Endothelial cell of umbilical vein (primary cell): ENCODE measurements around the gene SOSTDC1. TPM values are rescaled to one million over a fixed set of nuclear protein-coding genes. Genes with fewer than 3 reads are reported as not detected.
A peak's percentile ranks its signal among the peaks of the same experiment; 100 is the strongest.

ENCODE experiments used
- BruUV-seq: library from RNA; stranded (reverse); fragments of 400-500 nt; replicated peaks from 2 replicates; lab custom pipeline; 2021; lab: Mats Ljungman, UMichigan
- CTCF ChIA-PET: fragments of 300-600, 350-600 bp; sonication (Branson Sonifier 250); formaldehyde crosslinking; loops from one replicate; lab custom pipeline; 2021; ENCODE audit warnings: antibody characterized with exemption, inconsistent platforms; lab: Charles Lee
- POLR2A ChIA-PET: fragments of 300-600, 350-600 bp; sonication (Branson Sonifier 250); formaldehyde crosslinking; loops from one replicate; lab custom pipeline; 2021; ENCODE audit warnings: antibody characterized with exemption, inconsistent platforms; lab: Charles Lee
- DNase-seq: peaks from one replicate; pipeline ENCODE4 v3.0.0-alpha.2; 2011; ENCODE audit warnings: low read depth, low spot score
- FAIRE-seq: peaks from 2 replicates; lab custom pipeline; 2011; peaks lifted over from hg19 to GRCh38; lab: Jason Lieb, UNC
- H2AFZ ChIP-seq: 2 replicates; pipeline ENCODE4 v1.6.0; 2012; ENCODE audit warnings: low read depth, low read length, control low read depth, inconsistent platforms
- H3K27ac ChIP-seq: 2 replicates; pipeline ENCODE4 v1.5.1; 2011; ENCODE audit warnings: low read depth, mild to moderate bottlenecking, control low read depth, low read length, moderate library complexity; ENCODE audit not compliant: insufficient read depth
- H3K27me3 ChIP-seq, 2 experiments: 2 replicates each; pipeline versions ENCODE4 v1.6.0 to v1.6.1; 2011; ENCODE audit warnings: low read length in 2 of 2, mixed read lengths in 1 of 2; ENCODE audit not compliant: control insufficient read depth in 2 of 2, insufficient read depth in 2 of 2
- H3K36me3 ChIP-seq, 2 experiments: 2 replicates in 1 of 2; 3 replicates in 1 of 2; pipeline ENCODE4 v1.5.1; 2011; ENCODE audit warnings: low read length in 2 of 2, mild to moderate bottlenecking in 1 of 2, moderate library complexity in 1 of 2; ENCODE audit not compliant: control insufficient read depth in 2 of 2, insufficient read depth in 2 of 2; ENCODE audit errors: extremely low read depth in 1 of 2
- H3K4me1 ChIP-seq: 3 replicates; pipeline ENCODE4 v1.5.1; 2011; ENCODE audit warnings: mild to moderate bottlenecking, low read length; ENCODE audit not compliant: control insufficient read depth, insufficient read depth; ENCODE audit errors: extremely low read depth
- H3K4me2 ChIP-seq: 2 replicates; pipeline ENCODE4 v1.6.1; 2011; ENCODE audit warnings: low read length, control low read depth, mixed read lengths; ENCODE audit not compliant: insufficient read depth
- H3K4me3 ChIP-seq, 3 experiments: fragments of 200-600 bp in 1 of 3; sonication (generic), shearing (Covaris generic) in 1 of 3; replicated peaks in 1 of 3; 2 replicates each; pipeline ENCODE4 v1.5.1; 2011 to 2016; ENCODE audit warnings: control low read depth in 3 of 3, low read length in 3 of 3, mild to moderate bottlenecking in 2 of 3, inconsistent platforms in 1 of 3, low read depth in 1 of 3, moderate library complexity in 1 of 3; ENCODE audit not compliant: insufficient read depth in 1 of 3
- H3K79me2 ChIP-seq: 2 replicates; pipeline ENCODE4 v1.6.0; 2012; ENCODE audit warnings: low read length, inconsistent platforms; ENCODE audit not compliant: control insufficient read depth, insufficient read depth
- H3K9ac ChIP-seq: replicated peaks from 2 replicates; pipeline ENCODE3; 2011; ENCODE audit warnings: low read length, control low read depth; ENCODE audit not compliant: insufficient read depth; ENCODE audit errors: extremely low read depth
- H3K9me1 ChIP-seq: replicated peaks from 3 replicates; pipeline ENCODE4 v1.6.0; 2011; ENCODE audit warnings: mild to moderate bottlenecking, low read length; ENCODE audit not compliant: control insufficient read depth, insufficient read depth; ENCODE audit errors: extremely low read depth
- H3K9me3 ChIP-seq: replicated peaks from 2 replicates; pipeline ENCODE4 v1.5.1; 2012; ENCODE audit warnings: low read length, inconsistent platforms; ENCODE audit not compliant: control insufficient read depth, insufficient read depth
- H4K20me1 ChIP-seq: replicated peaks from 2 replicates; pipeline ENCODE3; 2011; ENCODE audit warnings: mild to moderate bottlenecking, low read length; ENCODE audit not compliant: control insufficient read depth, insufficient read depth; ENCODE audit errors: extremely low read depth
- CTCF ChIP-seq, 2 donors: IDR thresholded peaks; 1 replicate in 1 of 2; 2 replicates in 1 of 2; pipeline ENCODE4 v1.5.1; 2011; ENCODE audit warnings: low read length in 2 of 2, mild to moderate bottlenecking in 2 of 2, moderate library complexity in 2 of 2, control low read depth in 1 of 2, inconsistent platforms in 1 of 2, low read depth in 1 of 2; ENCODE audit not compliant: insufficient read depth in 1 of 2; ENCODE audit errors: extremely low read depth in 1 of 2
- FOS ChIP-seq: IDR thresholded peaks from 2 replicates; pipeline ENCODE4 v1.6.1; 2011; ENCODE audit warnings: mild to moderate bottlenecking, low read length, moderate library complexity, borderline replicate concordance; ENCODE audit not compliant: insufficient read depth
- GATA2 ChIP-seq: IDR thresholded peaks from 2 replicates; pipeline ENCODE4 v1.7.0; 2011; ENCODE audit warnings: low read depth, mild to moderate bottlenecking, moderate library complexity, mixed read lengths, low read length; ENCODE audit not compliant: insufficient read length, insufficient read depth
- JUN ChIP-seq: IDR thresholded peaks from 2 replicates; pipeline ENCODE4 v1.6.1; 2011; ENCODE audit warnings: borderline replicate concordance, low read depth; ENCODE audit not compliant: insufficient read length, insufficient read depth
- MYC ChIP-seq: IDR thresholded peaks from one replicate; pipeline ENCODE4 v1.6.1; 2011; ENCODE audit warnings: mild to moderate bottlenecking, low read depth, low read length
- POLR2A ChIP-seq: IDR thresholded peaks from 2 replicates; pipeline ENCODE4 v1.6.1; 2012; ENCODE audit warnings: low read depth, mild to moderate bottlenecking, control low read depth, low read length
- POLR2AphosphoS5 ChIP-seq: IDR thresholded peaks from 2 replicates; pipeline ENCODE4 v1.6.1; 2012; ENCODE audit warnings: low read depth, mild to moderate bottlenecking, control low read depth, low read length, moderate library complexity; ENCODE audit not compliant: insufficient read depth
- dilution Hi-C: fragments of 300-500 bp; cut with MboI; formaldehyde crosslinking; loops from one replicate; pipeline ENCODE4 v1.15.0; 2019; ENCODE audit warnings: low sequenced_read_pairs; ENCODE audit not compliant: extremely low pct_ligation_motif_present
- intact Hi-C: fragments of 100-400 bp; cut with micrococcal nuclease; formaldehyde crosslinking; loops from one replicate; pipeline ENCODE4 v1.10.0; 2022
- polyA plus RNA-seq, 4 experiments: library from polyadenylated mRNA; depleted of rRNA in 3 of 4; stranded (reverse) in 3 of 4; unstranded in 1 of 4; fragments of >200 nt; gene quantifications; 2 replicates each; pipeline versions ENCODE4 v1.2.1 to v1.2.3, GENCODE V29; 2011 to 2012; ENCODE audit warnings: missing spikeins in 1 of 4
- total RNA-seq: library from RNA; stranded (reverse); gene quantifications from 2 replicates; pipeline ENCODE4 v1.2.3, GENCODE V29; 2021

SOSTDC1 gene
- total and polyA plus RNA-seq, 2 donors (not counting 3 experiments of a cell fraction or from before 2014, with no cell fraction given) = not detected

- no peak overlapping the region for H3K27ac ChIP-seq
- peaks cover 0 to 5% of the 10 kb centered on the region in 2 experiments for H3K27me3 ChIP-seq
- ChIA-PET CTCF (interaction anchor here (1.7 to 1.8 kb wide), 2 partner anchors 8 to 101 kb away, joined by 5 to 6 read pairs; no protein-coding TSS in a partner anchor), POLR2A (no interaction called here)
- no peak overlapping the region for H3K4me2 ChIP-seq
- no peaks in the 10 kb centered on the region for H3K9me3 ChIP-seq
- intact Hi-C loops (no loop called here), dilution Hi-C loops (no loop called here)
- no peaks in the 10 kb centered on the region for H3K79me2 ChIP-seq
- H2AFZ ChIP-seq = no peak overlapping the region
- no peak overlapping the region for H3K4me3 ChIP-seq
- no peaks in the 10 kb centered on the region for H3K4me1 ChIP-seq
- no TSS peak for BruUV-seq
- no peak overlapping the region for H3K9ac ChIP-seq
- no peaks in the 10 kb centered on the region for H3K9me1 ChIP-seq
- DNase-seq = no peak
- no peaks in the 10 kb centered on the region for H3K36me3 ChIP-seq
- H4K20me1 ChIP-seq = no peaks in the 10 kb centered on the region
- TF ChIP-seq POLR2A = no peak
- TF ChIP-seq MYC = no peak
- TF ChIP-seq POLR2AphosphoS5 = no peak
- no peak for TF ChIP-seq FOS
- no peak for TF ChIP-seq GATA2
- no peak for TF ChIP-seq JUN
- no peak for TF ChIP-seq CTCF (IDR thresholded peaks at IDR 0.05; ENCODE audit: extremely low read depth in 1 of 2, insufficient read depth in 1 of 2, low read depth in 1 of 2, low read length in 2 of 2)
- FAIRE-seq = peak; percentile 33
Observed at GRCh38 chr7:16463520-16463919, 2.0 kb downstream of the SOSTDC1 start.
